GM12878 (cell line): ENCODE data around the gene GBP4. TPM values are rescaled to one million over a fixed set of nuclear protein-coding genes. Genes with fewer than 3 reads are reported as not detected.

ENCODE experiments used
- ATAC-seq: fragments of 200-7000 bp; cut with Tn5 transposase; 3 replicates; pipeline ENCODE4 v1.9.1; 2020; ENCODE audit warnings: mild to moderate bottlenecking, moderate library complexity
- BruUV-seq: library from RNA; stranded (reverse); fragments of 400-500 nt; replicated peaks from 2 replicates; lab custom pipeline; 2021; lab: Mats Ljungman, UMichigan
- CTCF ChIA-PET: fragments of 300-600 bp; sonication (Branson Sonifier 250); formaldehyde crosslinking; extraction: SDS; loops from one replicate; lab custom pipeline; 2021; ENCODE audit warnings: inconsistent platforms; lab: Yijun Ruan, JAX
- POLR2A ChIA-PET: fragments of 350-600 bp; formaldehyde crosslinking; extraction: SDS; loops from one replicate; lab custom pipeline; 2021; ENCODE audit warnings: inconsistent platforms; lab: Charles Lee
- RAD21 ChIA-PET: fragments of 300-600 bp; sonication (Branson Sonifier 250); formaldehyde crosslinking; loops from one replicate; lab custom pipeline; 2023; ENCODE audit warnings: antibody characterized with exemption; ENCODE audit not compliant: unreplicated experiment; lab: Charles Lee
- SMC1A ChIA-PET: fragments of 300-600 bp; sonication (Branson Sonifier 250); formaldehyde crosslinking; loops from one replicate; lab custom pipeline; 2023; ENCODE audit not compliant: unreplicated experiment, uncharacterized antibody; lab: Charles Lee
- DNase-seq: peaks from one replicate; pipeline ENCODE4 v3.0.0-alpha.2; 2011; ENCODE audit warnings: low read depth, low spot score
- FAIRE-seq: peaks from 3 replicates; lab custom pipeline; 2011; peaks lifted over from hg19 to GRCh38; lab: Jason Lieb, UNC
- H2AFZ ChIP-seq: 2 replicates; pipeline ENCODE4 v1.6.0; 2011; ENCODE audit warnings: low read depth, low read length, control low read depth; ENCODE audit not compliant: control insufficient read depth
- H3K27ac ChIP-seq: 2 replicates; pipeline ENCODE4 v1.5.1; 2011; ENCODE audit warnings: control low read depth; ENCODE audit not compliant: control insufficient read depth, insufficient read depth
- H3K27me3 ChIP-seq, 2 experiments: replicated peaks in 1 of 2; 2 replicates each; pipeline versions ENCODE4 v1.6.0 to v1.6.1; 2011; ENCODE audit warnings: low read length in 1 of 2; ENCODE audit not compliant: control insufficient read depth in 2 of 2, insufficient read depth in 2 of 2
- H3K36me3 ChIP-seq, 2 experiments: 2 replicates each; pipeline ENCODE4 v1.5.1; 2011; ENCODE audit warnings: low read length in 1 of 2; ENCODE audit not compliant: control insufficient read depth in 2 of 2, insufficient read depth in 2 of 2
- H3K4me1 ChIP-seq: 2 replicates; pipeline ENCODE4 v1.6.1; 2011; ENCODE audit warnings: mild to moderate bottlenecking, low read length, moderate library complexity, mixed read lengths; ENCODE audit not compliant: control insufficient read depth, insufficient read depth
- H3K4me2 ChIP-seq: 2 replicates; pipeline ENCODE4 v1.6.0; 2011; ENCODE audit warnings: control low read depth; ENCODE audit not compliant: control insufficient read depth, insufficient read depth
- H3K4me3 ChIP-seq: fragments of 200-600 bp; sonication (generic); 2 replicates; pipeline ENCODE4 v1.5.1; 2016
- H3K79me2 ChIP-seq: 2 replicates; pipeline ENCODE4 v1.6.0; 2011; ENCODE audit warnings: low read length; ENCODE audit not compliant: control insufficient read depth, insufficient read depth
- H3K9ac ChIP-seq: 2 replicates; pipeline ENCODE4 v1.8.0; 2011; ENCODE audit warnings: low read length, control low read depth, mixed read lengths; ENCODE audit not compliant: control insufficient read depth, insufficient read depth
- H3K9me3 ChIP-seq: replicated peaks from 3 replicates; pipeline ENCODE4 v1.5.1; 2011; ENCODE audit warnings: mild to moderate bottlenecking, low read length; ENCODE audit not compliant: control insufficient read depth, insufficient read depth
- H4K20me1 ChIP-seq: 2 replicates; pipeline ENCODE4 v1.6.0; 2011; ENCODE audit not compliant: control insufficient read depth, insufficient read depth
- CBFB ChIP-seq: IDR thresholded peaks from 2 replicates; pipeline ENCODE4 v1.6.1; 2016; ENCODE audit warnings: antibody characterized with exemption, low read depth
- CHD1 ChIP-seq: IDR thresholded peaks from 2 replicates; pipeline ENCODE4 v1.6.1; 2012; ENCODE audit warnings: low read depth, low read length, improper control_type of control experiment
- EGR1 ChIP-seq, 2 experiments: IDR thresholded peaks; 1 replicate in 1 of 2; 2 replicates in 1 of 2; pipeline ENCODE4 v1.6.1; 2011 to 2012; ENCODE audit warnings: low read depth in 2 of 2, low read length in 2 of 2, borderline replicate concordance in 1 of 2, mild to moderate bottlenecking in 1 of 2, moderate library complexity in 1 of 2
- GABPA ChIP-seq: IDR thresholded peaks from 2 replicates; pipeline ENCODE4 v1.6.1; 2014; ENCODE audit warnings: antibody characterized with exemption, low read depth, mild to moderate bottlenecking, inconsistent platforms
- KAT2A ChIP-seq: conservative IDR thresholded peaks from 2 replicates; pipeline ENCODE4 v1.6.1; 2011; ENCODE audit warnings: low read depth, low read length; ENCODE audit not compliant: control insufficient read depth
- MTA3 ChIP-seq: IDR thresholded peaks from 2 replicates; pipeline ENCODE4 v1.6.1; 2012; ENCODE audit warnings: low read length, inconsistent platforms, borderline replicate concordance
- MYB ChIP-seq: fragments of 150-350 bp; IDR thresholded peaks from 2 replicates; pipeline ENCODE4 v1.6.1; 2014; ENCODE audit warnings: mild to moderate bottlenecking, low read depth, low read length, borderline replicate concordance
- NFXL1 ChIP-seq: fragments of 450-650 bp; IDR thresholded peaks from 2 replicates; pipeline ENCODE4 v1.6.1; 2017; ENCODE audit warnings: antibody characterized with exemption, mild to moderate bottlenecking, borderline replicate concordance
- SUZ12 ChIP-seq: fragments of 200-600 bp; sonication (generic); IDR thresholded peaks from one replicate; pipeline ENCODE4 v1.6.1; 2018; ENCODE audit warnings: antibody characterized with exemption, mild to moderate bottlenecking; ENCODE audit not compliant: unreplicated experiment
- TARDBP ChIP-seq: IDR thresholded peaks from 2 replicates; pipeline ENCODE4 v1.6.1; 2016; ENCODE audit warnings: borderline replicate concordance
- ZNF384 ChIP-seq: IDR thresholded peaks from 2 replicates; pipeline ENCODE4 v1.6.1; 2012; ENCODE audit warnings: low read depth, mild to moderate bottlenecking, low read length, improper control_type of control experiment, borderline replicate concordance
- WGBS: methylation state at CpG from one replicate; pipeline ENCODE4 v1.1.6; 2016; ENCODE audit warnings: low lambda C conversion rate; ENCODE audit not compliant: insufficient replicate concordance, insufficient coverage; ENCODE audit errors: missing lambda C conversion rate; 5-methylcytosine and 5-hydroxymethylcytosine counted together
- in situ Hi-C: fragments of 300-500 bp; cut with MboI; formaldehyde crosslinking; loops from 9 replicates; pipeline ENCODE4 v1.14.3; 2018; ENCODE audit warnings: mixed read lengths
- intact Hi-C: fragments of 100-400 bp; cut with micrococcal nuclease; formaldehyde crosslinking; loops from one replicate; pipeline ENCODE4 v1.14.2; 2022; ENCODE audit not compliant: unreplicated experiment
- polyA plus RNA-seq, 11 experiments: library from polyadenylated mRNA; depleted of rRNA in 4 of 11; unstranded in 6 of 11; stranded (reverse) in 5 of 11; fragments of >200 nt; fragmentation: Nextera tagmentation in 4 of 11; fragmentation: Illumina TruSeq in 1 of 11; extraction: Ambion mirVana in 4 of 11; extraction: Trizol in 1 of 11; gene quantifications; 1 replicate in 1 of 11; 2 replicates in 10 of 11; pipeline versions ENCODE4 v1.2.1 to v1.2.3, GENCODE V29; 2011 to 2016; ENCODE audit warnings: inconsistent platforms in 2 of 11, missing spikeins in 2 of 11, low read depth in 1 of 11
- total RNA-seq, 4 experiments: library from RNA; depleted of rRNA in 3 of 4; stranded (reverse); fragments of >200 nt in 3 of 4; fragmentation: Illumina TruSeq in 1 of 4; extraction: Trizol in 1 of 4; gene quantifications; 2 replicates each; pipeline versions ENCODE4 v1.2.1 to v1.2.3, GENCODE V29; 2013 to 2021
- TF ChIP-seq, protein P1 (sequence below): IDR thresholded peaks from 2 replicates; pipeline ENCODE4 v1.6.1; 2012; ENCODE audit warnings: low read depth, low read length, improper control_type of control experiment
- TF ChIP-seq, protein P2 (sequence below): IDR thresholded peaks from 2 replicates; pipeline ENCODE4 v1.6.1; 2011; ENCODE audit warnings: low read depth, mild to moderate bottlenecking, low read length, moderate library complexity, borderline replicate concordance; ENCODE audit errors: extremely low read depth

The GBP4 gene
- total and polyA plus RNA-seq, 10 of the 15 experiments (the other 5 are each of a cell fraction or from before 2014, with no cell fraction given) = 2.4 to 41.9 (median 3.5) TPM

DNA sequence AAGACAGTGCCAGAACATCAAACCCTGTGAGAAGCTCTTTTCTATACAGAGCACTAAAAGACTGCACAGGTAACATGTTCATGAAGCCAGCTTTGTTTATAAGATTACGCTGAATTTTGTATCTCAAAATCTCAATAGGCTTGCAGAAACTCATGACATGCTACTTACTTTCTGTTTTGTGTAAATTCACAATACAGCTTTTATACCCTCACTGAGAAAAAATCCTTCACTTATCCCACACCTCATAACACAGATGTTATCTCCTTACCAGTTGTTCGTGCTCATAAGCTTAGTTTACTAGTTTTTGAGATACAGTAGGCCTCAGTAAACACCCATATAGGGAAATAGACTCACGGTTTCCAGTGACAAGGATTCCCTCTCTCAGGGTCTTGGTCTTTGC, 48.8 kb downstream of the GBP4 start:
- FAIRE-seq (no peak), DNase-seq (no peak), ATAC-seq (no peak)
- TF ChIP-seq TARDBP = no peak
- TF ChIP-seq CHD1 = no peak
- Histone ChIP-seq H3K4me2 (no peak overlapping the region), H3K4me3 (no peak overlapping the region), H3K9me3 (no peaks in the 10 kb centered on the region), H3K9ac (no peak overlapping the region), H3K4me1 (no peaks in the 10 kb centered on the region), H4K20me1 (no peaks in the 10 kb centered on the region), H3K27me3 (no peaks in the 10 kb centered on the region), H3K79me2 (no peaks in the 10 kb centered on the region), H2AFZ (no peak overlapping the region), H3K27ac (no peak overlapping the region), H3K36me3 (no peaks in the 10 kb centered on the region)
- in situ Hi-C loops (no loop called here), intact Hi-C loops (no loop called here)
- no TSS peak for BruUV-seq
- POLR2A ChIA-PET = no interaction called here
- CTCF ChIA-PET = interaction anchor here (2.5 kb wide), 1 partner anchor 8 kb away, joined by 6 read pairs; no protein-coding TSS in a partner anchor
- RAD21 ChIA-PET = no interaction called here
- SMC1A ChIA-PET = interaction anchor here (0.6 kb wide), 1 partner anchor 35 kb away, joined by 3 read pairs; no protein-coding TSS in a partner anchor
- WGBS = 38% methylated on average over 3 of the region's 3 CpGs

DNA sequence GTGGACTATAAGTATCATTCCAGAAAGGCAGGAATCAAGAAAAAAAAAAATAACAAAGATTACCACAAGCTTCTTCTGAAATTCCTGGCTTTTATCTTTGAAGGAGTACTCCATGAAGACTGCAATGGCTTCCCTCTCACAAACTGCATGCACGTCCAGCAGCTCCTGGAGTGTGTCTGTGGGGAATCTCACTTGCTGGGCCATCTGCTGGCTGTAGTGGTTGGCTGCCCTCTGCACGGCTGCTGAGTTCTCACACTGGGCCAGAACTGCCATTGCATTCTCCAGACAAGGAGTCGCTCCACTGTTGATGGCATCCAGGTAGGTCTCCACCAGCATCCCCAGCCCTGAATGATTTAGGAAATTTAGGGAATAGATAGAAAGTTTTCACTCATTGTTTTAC, 49.5 kb downstream of the GBP4 start:
- Histone ChIP-seq H3K4me1 (no peaks in the 10 kb centered on the region), H3K27ac (no peak overlapping the region), H3K79me2 (no peaks in the 10 kb centered on the region), H3K9ac (no peak overlapping the region), H2AFZ (no peak overlapping the region), H3K4me2 (no peak overlapping the region), H3K4me3 (no peak overlapping the region), H3K36me3 (no peaks in the 10 kb centered on the region), H3K27me3 (no peaks in the 10 kb centered on the region), H4K20me1 (no peaks in the 10 kb centered on the region), H3K9me3 (no peaks in the 10 kb centered on the region)
- intact Hi-C loops = no loop called here
- DNase-seq (no peak), FAIRE-seq (no peak), ATAC-seq (peak; percentile 41; the same call in 2 of the 3 replicates)
- WGBS = 43% methylated on average over 3 of the region's 3 CpGs
- POLR2A ChIA-PET = no interaction called here
- CTCF ChIA-PET = interaction anchor here (0.7 to 2.5 kb wide), 3 partner anchors 9 to 68 kb away, joined by 3 to 6 read pairs (median 5); no protein-coding TSS in a partner anchor
- no TSS peak for BruUV-seq
- SMC1A ChIA-PET = interaction anchor here (1.0 to 1.4 kb wide), 3 partner anchors 20 to 150 kb away, joined by 3 to 4 read pairs (median 3); no protein-coding TSS in a partner anchor
- TF ChIP-seq KAT2A (no peak), SUZ12 (no peak), NFXL1 (no peak), GABPA (no peak), CBFB (no peak), ZNF384 (no peak), MYB (no peak), EGR1 (IDR thresholded peaks at IDR 0.05; ENCODE audit: borderline replicate concordance in 1 of 2, low read depth in 2 of 2, low read length in 2 of 2) (no peak), MTA3 (no peak), TARDBP (no peak)
- TF ChIP-seq, protein P1, sequence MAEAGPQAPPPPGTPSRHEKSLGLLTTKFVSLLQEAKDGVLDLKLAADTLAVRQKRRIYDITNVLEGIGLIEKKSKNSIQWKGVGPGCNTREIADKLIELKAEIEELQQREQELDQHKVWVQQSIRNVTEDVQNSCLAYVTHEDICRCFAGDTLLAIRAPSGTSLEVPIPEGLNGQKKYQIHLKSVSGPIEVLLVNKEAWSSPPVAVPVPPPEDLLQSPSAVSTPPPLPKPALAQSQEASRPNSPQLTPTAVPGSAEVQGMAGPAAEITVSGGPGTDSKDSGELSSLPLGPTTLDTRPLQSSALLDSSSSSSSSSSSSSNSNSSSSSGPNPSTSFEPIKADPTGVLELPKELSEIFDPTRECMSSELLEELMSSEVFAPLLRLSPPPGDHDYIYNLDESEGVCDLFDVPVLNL = no peak
- TF ChIP-seq, protein P2, sequence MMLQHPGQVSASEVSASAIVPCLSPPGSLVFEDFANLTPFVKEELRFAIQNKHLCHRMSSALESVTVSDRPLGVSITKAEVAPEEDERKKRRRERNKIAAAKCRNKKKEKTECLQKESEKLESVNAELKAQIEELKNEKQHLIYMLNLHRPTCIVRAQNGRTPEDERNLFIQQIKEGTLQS = no peak
- RAD21 ChIA-PET = interaction anchor here (0.5 to 1.2 kb wide), 2 partner anchors 26 to 165 kb away, joined by 3 read pairs; no protein-coding TSS in a partner anchor
- in situ Hi-C loops = no loop called here
